HUES64 (cell line): ENCODE measurements around the gene TMTC1.

Experiments
- H3K27ac ChIP-seq: 2 replicates; pipeline ENCODE4 v1.7.0; 2013; ENCODE audit warnings: low read depth, low read length, inconsistent platforms
- H3K27me3 ChIP-seq: 2 replicates; pipeline ENCODE4 v1.6.1; 2013; ENCODE audit warnings: mild to moderate bottlenecking, low read length; ENCODE audit not compliant: insufficient read depth
- H3K36me3 ChIP-seq: 2 replicates; pipeline ENCODE4 v1.6.1; 2013; ENCODE audit warnings: mild to moderate bottlenecking, low read length; ENCODE audit not compliant: insufficient read depth
- H3K4me1 ChIP-seq: 2 replicates; pipeline ENCODE4 v1.6.1; 2013; ENCODE audit warnings: mild to moderate bottlenecking, low read length, moderate library complexity; ENCODE audit not compliant: insufficient read depth
- H3K4me3 ChIP-seq: 2 replicates; pipeline ENCODE4 v1.5.1; 2013; ENCODE audit warnings: mild to moderate bottlenecking, low read length, moderate library complexity
- H3K9ac ChIP-seq: 2 replicates; pipeline ENCODE4 v1.6.1; 2013; ENCODE audit warnings: mild to moderate bottlenecking, low read depth, low read length
- H3K9me3 ChIP-seq: 2 replicates; pipeline ENCODE4 v1.6.1; 2013; ENCODE audit warnings: low read depth, low read length; ENCODE audit not compliant: insufficient read depth
- WGBS: fragments of 150-250, 120-280 bp; methylation state at CpG from one replicate; pipeline ENCODE4 v1.1.7; 2013; ENCODE audit warnings: missing lambda C conversion rate; 5-methylcytosine and 5-hydroxymethylcytosine counted together

Gene TMTC1

DNA sequence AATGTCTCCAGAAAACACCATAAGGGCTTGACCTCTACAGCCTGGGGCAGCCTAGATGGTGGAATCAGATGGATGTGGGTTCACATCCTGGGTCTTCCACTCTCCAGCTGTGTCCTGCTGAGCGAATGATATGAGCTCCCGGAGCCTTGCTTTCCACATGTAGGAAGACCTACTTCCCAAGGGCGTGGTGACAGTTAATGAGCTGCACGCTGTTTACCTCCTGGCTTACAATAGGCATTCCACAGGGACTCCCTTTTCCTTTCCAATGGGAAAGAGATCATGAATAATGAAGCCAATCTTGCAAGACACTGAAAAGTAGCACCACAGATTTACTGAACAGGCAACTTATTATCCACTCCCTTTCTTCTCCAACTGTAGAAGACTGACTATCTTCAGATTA is 46.1 kb downstream of the TMTC1 start:
- Histone ChIP-seq H3K27me3 (no peaks in the 10 kb centered on the region), H3K27ac (no peak overlapping the region), H3K36me3 (peaks cover 4% of the 10 kb centered on the region; the same call in 1 of the 2 replicates), H3K9me3 (no peaks in the 10 kb centered on the region), H3K4me3 (no peak overlapping the region), H3K4me1 (peaks cover 12% of the 10 kb centered on the region), H3K9ac (no peak overlapping the region)
- WGBS: 90% methylated on average over 4 of the region's 4 CpGs

GRCh38 chr12:29735604-29736003 is 48.1 kb downstream of the TMTC1 start:
- 96% methylated on average over 6 of the region's 7 CpGs for WGBS
- no peak overlapping the region for H3K9ac ChIP-seq
- no peaks in the 10 kb centered on the region for H3K27me3 ChIP-seq
- H3K36me3 ChIP-seq: peaks cover 4% of the 10 kb centered on the region; the same call in 1 of the 2 replicates
- no peaks in the 10 kb centered on the region for H3K9me3 ChIP-seq
- no peaks in the 10 kb centered on the region for H3K4me1 ChIP-seq
- H3K4me3 ChIP-seq: no peak overlapping the region
- no peak overlapping the region for H3K27ac ChIP-seq

DNA sequence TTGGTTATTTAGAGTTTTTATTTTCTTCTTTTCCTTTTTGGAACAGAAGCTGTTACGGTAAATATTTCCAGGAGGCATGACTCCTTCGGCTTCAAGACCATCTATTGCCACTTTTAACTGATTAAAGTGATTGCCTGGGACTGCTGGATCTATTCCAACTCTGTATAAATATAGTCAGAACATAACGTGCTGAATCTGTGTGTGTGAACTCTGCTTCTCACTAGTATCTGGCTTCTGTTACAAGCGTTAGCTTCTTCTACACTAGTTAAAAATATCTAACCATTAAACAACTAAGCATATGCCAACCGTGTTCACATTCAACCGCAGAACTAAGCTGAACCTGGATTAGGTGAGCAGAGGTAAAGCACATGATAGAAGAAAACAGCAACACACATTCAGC is 49.0 kb downstream of the TMTC1 start:
- no peaks in the 10 kb centered on the region for H3K27me3 ChIP-seq
- H3K9me3 ChIP-seq: no peaks in the 10 kb centered on the region
- H3K4me3 ChIP-seq: no peak overlapping the region
- H3K36me3 ChIP-seq: peaks cover 4% of the 10 kb centered on the region; the same call in 1 of the 2 replicates
- 88% methylated on average over 6 of the region's 6 CpGs for WGBS
- H3K4me1 ChIP-seq: no peaks in the 10 kb centered on the region
- H3K9ac ChIP-seq: no peak overlapping the region
- H3K27ac ChIP-seq: no peak overlapping the region

- WGBS: 94% methylated on average over 4 of the region's 5 CpGs
- Histone ChIP-seq H3K27me3 (no peaks in the 10 kb centered on the region), H3K9ac (no peak overlapping the region), H3K4me1 (no peaks in the 10 kb centered on the region), H3K36me3 (peaks cover 4% of the 10 kb centered on the region; the same call in 1 of the 2 replicates), H3K9me3 (no peaks in the 10 kb centered on the region), H3K27ac (no peak overlapping the region), H3K4me3 (no peak overlapping the region)
Measured at GRCh38 chr12:29734305-29734704, 49.4 kb downstream of the TMTC1 start.

GRCh38 chr12:29733501-29733900 is 50.2 kb downstream of the TMTC1 start:
- Histone ChIP-seq H3K27ac (no peak overlapping the region), H3K36me3 (peaks cover 4% of the 10 kb centered on the region; the same call in 1 of the 2 replicates), H3K4me1 (no peaks in the 10 kb centered on the region), H3K4me3 (no peak overlapping the region), H3K27me3 (no peaks in the 10 kb centered on the region; the same call in 1 of the 2 replicates), H3K9ac (no peak overlapping the region), H3K9me3 (no peaks in the 10 kb centered on the region)
- WGBS: 92% methylated on average over 1 of the region's 1 CpG

GRCh38 chr12:29733060-29733459 is 50.7 kb downstream of the TMTC1 start:
- 92% methylated on average over 3 of the region's 3 CpGs for WGBS
- Histone ChIP-seq H3K4me3 (no peak overlapping the region), H3K9ac (no peak overlapping the region), H3K9me3 (no peaks in the 10 kb centered on the region), H3K27ac (no peak overlapping the region), H3K36me3 (peaks cover 4% of the 10 kb centered on the region; the same call in 1 of the 2 replicates), H3K4me1 (no peaks in the 10 kb centered on the region), H3K27me3 (no peaks in the 10 kb centered on the region; the same call in 1 of the 2 replicates)

DNA sequence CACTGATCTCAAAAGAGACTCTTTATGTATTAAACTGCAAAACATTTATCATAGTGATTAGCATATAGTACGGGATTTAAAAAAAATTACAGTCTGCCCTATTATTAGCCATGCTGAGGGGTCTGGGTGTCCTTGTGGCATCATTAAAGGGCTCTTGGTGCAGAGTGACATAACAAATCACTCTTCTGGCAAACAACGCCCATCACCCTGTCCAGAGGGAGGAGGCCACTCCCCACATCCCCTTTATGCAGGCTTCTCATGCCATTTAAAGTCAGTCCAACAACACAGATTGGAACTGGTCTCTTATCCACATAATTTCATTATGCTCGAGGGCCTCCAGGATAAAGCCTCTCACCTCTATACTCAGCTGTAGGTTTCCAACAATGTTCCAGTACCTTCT is 51.1 kb downstream of the TMTC1 start:
- 93% methylated on average over 2 of the region's 3 CpGs for WGBS
- Histone ChIP-seq H3K9ac (no peak overlapping the region), H3K4me3 (no peak overlapping the region), H3K36me3 (peaks cover 4% of the 10 kb centered on the region; the same call in 1 of the 2 replicates), H3K27ac (no peak overlapping the region), H3K9me3 (no peaks in the 10 kb centered on the region), H3K27me3 (no peaks in the 10 kb centered on the region; the same call in 1 of the 2 replicates), H3K4me1 (no peaks in the 10 kb centered on the region)

GRCh38 chr12:29732191-29732590 is 51.6 kb downstream of the TMTC1 start:
- Histone ChIP-seq H3K9me3 (no peaks in the 10 kb centered on the region), H3K27me3 (no peaks in the 10 kb centered on the region; the same call in 1 of the 2 replicates), H3K27ac (no peak overlapping the region), H3K9ac (no peak overlapping the region), H3K4me3 (no peak overlapping the region), H3K4me1 (no peaks in the 10 kb centered on the region), H3K36me3 (peaks cover 4% of the 10 kb centered on the region; the same call in 1 of the 2 replicates)
- WGBS: 94% methylated on average over 2 of the region's 2 CpGs

GRCh38 chr12:29731591-29731990 is 52.2 kb downstream of the TMTC1 start:
- no peak overlapping the region for H3K27ac ChIP-seq
- H3K27me3 ChIP-seq: no peaks in the 10 kb centered on the region; the same call in 1 of the 2 replicates
- H3K9me3 ChIP-seq: no peaks in the 10 kb centered on the region
- WGBS: 87% methylated on average over 2 of the region's 2 CpGs
- H3K9ac ChIP-seq: no peak overlapping the region
- peaks cover 4% of the 10 kb centered on the region; the same call in 1 of the 2 replicates for H3K36me3 ChIP-seq
- no peaks in the 10 kb centered on the region for H3K4me1 ChIP-seq
- no peak overlapping the region for H3K4me3 ChIP-seq

DNA sequence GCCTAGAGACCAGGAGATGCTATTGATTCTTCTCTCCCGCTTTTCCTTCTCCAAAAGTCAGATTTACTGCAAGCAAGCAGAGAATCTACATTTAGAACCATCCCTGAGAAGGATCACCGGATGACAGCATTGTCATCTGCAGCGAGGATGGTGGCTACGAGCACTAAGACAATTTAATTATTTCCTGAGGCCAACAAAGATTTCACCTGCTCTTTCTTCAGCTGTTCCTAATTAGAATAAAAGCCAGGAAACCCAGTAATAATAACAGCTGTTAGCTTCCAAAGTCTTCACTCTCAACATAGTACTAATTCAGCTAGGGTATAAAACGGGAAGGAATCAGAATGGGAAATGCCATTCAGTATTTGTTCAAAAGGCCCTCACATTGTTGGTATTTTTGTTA is 53.3 kb downstream of the TMTC1 start:
- Histone ChIP-seq H3K27ac (no peak overlapping the region), H3K27me3 (no peaks in the 10 kb centered on the region; the same call in 1 of the 2 replicates), H3K9ac (no peak overlapping the region), H3K9me3 (no peaks in the 10 kb centered on the region), H3K4me3 (no peak overlapping the region), H3K36me3 (peaks cover under 1% of the 10 kb centered on the region; the same call in 1 of the 2 replicates), H3K4me1 (no peaks in the 10 kb centered on the region)
- WGBS: 94% methylated on average over 5 of the region's 5 CpGs

- Histone ChIP-seq H3K4me1 (no peaks in the 10 kb centered on the region), H3K27ac (no peak overlapping the region), H3K4me3 (no peak overlapping the region), H3K36me3 (no peaks in the 10 kb centered on the region), H3K9ac (no peak overlapping the region), H3K9me3 (no peaks in the 10 kb centered on the region), H3K27me3 (no peaks in the 10 kb centered on the region; the same call in 1 of the 2 replicates)
- 94% methylated on average over 7 of the region's 7 CpGs for WGBS
Measured at GRCh38 chr12:29728030-29728429, 55.7 kb downstream of the TMTC1 start.
